ENCODE measurements around the gene ELF5.

- no peak for TF ChIP-seq CTCF (IDR thresholded peaks at IDR 0.05; ENCODE audit: low read length)
- no peak for TF ChIP-seq EZH2 (IDR thresholded peaks at IDR 0.05; ENCODE audit: borderline replicate concordance, low read length)
Measured at GRCh38 chr11:34521265-34521664, 7.7 kb upstream of the ELF5 start.

Data from OCI-LY1 (cell line).